ENCODE data around the gene CSTPP1.
A peak's percentile ranks its signal among the peaks of the same experiment; 100 is the strongest.

CSTPP1 gene

DNA sequence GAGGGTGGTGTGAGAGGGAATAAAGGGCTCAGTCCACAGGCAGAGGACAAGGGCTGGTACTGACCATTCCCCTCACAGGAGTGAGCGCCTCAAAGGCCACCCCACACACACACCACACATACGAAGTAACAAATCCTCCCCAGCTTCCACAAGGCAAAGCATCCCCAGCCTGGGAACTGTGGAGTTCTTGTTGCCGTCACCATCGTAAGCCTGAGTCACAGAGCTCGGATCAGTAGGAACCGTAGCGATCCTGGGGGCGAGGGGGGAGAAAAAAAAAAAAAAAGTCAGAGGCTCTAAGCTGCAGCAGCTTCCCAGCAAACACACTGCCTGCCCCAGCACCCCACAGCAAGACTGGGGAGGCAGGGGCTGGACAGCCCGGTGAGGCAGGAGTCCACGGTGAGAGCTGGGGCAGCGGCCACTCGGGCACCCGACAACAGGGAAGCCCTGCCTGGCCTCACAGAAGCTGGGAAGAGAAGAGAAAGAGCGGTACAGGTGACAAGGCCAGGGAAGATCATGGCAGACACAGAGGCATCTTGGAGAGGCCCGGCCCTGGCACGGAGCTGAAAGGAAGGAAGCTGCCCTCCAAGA lies 228.8 kb downstream of the CSTPP1 start:
- DNase-seq, result no peak

GRCh38 chr11:47166368-47166767 lies 229.8 kb downstream of the CSTPP1 start:
- no peak for DNase-seq

DNA sequence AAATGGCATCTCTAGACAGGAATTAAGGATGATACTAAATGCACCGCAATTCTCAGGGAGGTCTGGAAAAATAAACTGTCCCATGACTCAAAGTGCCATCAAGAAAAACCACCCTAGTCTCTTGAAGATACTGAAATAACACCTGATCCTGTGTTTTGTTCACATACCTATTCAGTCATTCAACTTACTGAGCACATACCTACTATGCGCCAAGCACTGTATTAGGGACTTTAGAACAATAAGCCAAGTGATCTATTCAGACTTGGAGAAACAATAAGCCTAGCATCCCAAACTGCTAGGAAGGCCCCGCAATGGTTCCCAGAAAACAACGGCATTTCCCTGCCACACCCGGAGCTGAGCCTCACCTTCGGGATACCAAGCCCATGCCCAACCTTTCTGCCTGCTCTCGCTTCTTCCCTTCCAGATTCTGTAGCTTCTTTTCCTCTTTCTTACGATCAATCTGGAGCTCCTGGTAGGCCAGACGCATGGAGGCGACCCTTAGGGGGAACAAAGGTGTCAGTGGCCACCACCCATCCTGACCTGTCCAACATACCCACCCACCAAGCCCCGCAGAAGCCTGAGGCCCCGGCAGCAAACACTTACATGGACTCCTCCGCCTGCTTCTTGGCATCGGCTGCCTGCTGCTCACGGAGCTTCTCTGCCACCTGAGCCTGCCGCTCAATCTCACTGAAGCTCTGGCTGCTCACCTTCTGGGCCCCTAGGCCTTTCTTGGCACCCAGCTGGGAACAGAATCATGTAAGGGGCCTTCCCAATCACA lies 234.7 kb downstream of the CSTPP1 start:
- no peak for DNase-seq

DNA sequence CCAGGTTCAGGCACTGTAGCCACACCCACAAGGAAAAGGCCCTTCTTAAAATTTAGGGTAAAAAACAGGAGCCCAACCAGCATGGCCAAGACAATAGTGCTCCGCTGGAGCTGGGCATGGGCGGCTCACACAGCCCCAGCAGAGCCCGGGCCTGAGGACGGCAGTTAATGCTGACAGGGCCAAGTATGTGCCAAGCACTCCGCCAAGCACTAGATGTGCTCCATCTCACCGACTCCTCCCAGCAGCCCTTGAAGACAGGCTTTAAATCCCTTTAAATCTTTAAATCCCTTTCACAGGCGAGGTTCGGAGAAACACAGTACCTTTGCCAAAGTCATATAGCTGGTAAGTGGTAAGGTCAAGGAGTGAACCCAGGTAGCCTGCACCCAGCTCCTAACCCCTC lies 235.3 kb downstream of the CSTPP1 start:
- DNase-seq, result no peak

GRCh38 chr11:47172740-47173336 lies 236.3 kb downstream of the CSTPP1 start:
- DNase-seq, result no peak

DNA sequence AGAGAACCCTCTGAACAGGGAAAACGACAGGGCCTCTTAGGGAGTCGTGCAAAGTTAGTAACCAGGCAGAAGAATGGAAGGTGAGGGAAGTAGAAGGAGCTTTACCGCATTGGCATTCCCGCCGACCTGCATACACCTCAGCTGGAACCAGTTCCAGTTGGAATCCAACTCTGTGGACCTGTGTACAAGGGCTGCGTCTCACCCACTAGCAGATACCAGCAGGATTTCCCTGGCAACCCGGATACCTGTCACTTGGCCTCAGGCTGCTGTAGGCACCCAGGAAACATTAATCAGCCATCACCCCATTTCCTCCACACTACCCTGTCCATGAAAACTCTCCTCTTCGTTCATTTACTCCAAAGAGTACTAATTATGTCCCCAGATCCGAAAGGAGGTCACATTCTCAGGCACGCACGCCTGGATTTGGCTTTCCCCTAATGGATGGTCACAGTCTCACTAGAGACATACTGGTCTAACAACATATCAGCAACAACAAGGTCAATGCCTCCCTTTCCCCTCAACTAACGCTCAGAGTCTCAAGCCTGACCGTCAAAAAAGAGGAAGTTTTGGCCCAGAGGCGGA lies 239.3 kb downstream of the CSTPP1 start:
- DNase-seq, result no peak

DNA sequence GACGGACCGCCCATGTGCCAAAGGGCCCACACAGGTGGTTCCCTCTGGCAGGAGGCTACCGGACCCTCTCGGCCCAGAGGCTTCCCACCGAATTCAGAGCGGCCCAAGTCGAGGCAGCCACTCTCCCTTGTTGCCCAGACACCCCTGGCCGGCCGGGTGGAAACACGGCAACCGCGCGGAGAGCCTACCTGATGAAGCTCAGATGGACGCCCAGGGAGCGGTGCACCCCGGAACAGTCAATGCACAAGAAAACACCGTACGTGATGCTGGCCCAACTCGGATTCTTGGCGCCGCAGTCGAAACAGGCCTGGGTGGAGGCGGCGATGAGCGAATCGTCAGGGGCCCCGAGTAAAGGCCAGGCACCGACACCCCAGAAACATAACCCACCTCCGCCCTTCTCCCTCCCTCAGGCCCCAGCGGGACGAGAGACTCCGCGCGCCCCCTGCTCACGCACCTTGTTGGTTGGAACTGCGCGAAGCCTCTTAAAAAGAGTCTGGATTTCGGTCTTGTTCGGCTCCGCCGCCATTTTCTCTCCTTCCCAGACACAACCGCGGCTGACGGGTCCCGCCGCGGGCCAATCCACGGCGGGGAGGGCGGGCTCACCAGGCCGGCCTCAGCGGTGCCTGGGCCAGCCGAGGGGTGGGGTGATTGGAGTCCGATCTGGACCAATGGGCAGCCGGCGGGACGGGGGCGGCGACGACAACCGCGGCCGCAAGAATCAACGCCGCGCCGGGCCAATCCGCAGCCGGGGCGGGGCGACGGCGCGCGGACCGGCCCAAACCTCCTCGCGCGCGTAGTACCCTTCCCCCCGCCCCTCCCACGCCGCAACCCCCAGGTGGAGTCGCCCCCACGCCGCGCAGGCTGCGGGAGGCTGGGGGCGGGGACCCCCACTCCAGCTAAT lies 240.0 kb downstream of the CSTPP1 start, which contains the start of gene ARFGAP2:
ARFGAP2 (minus strand) TSS at position 552 of the 901 bp plus-strand sequence; CDS start at position 526, 26 bp downstream.
- peak; percentile 85 to 96 (median 90) for DNase-seq

DNA sequence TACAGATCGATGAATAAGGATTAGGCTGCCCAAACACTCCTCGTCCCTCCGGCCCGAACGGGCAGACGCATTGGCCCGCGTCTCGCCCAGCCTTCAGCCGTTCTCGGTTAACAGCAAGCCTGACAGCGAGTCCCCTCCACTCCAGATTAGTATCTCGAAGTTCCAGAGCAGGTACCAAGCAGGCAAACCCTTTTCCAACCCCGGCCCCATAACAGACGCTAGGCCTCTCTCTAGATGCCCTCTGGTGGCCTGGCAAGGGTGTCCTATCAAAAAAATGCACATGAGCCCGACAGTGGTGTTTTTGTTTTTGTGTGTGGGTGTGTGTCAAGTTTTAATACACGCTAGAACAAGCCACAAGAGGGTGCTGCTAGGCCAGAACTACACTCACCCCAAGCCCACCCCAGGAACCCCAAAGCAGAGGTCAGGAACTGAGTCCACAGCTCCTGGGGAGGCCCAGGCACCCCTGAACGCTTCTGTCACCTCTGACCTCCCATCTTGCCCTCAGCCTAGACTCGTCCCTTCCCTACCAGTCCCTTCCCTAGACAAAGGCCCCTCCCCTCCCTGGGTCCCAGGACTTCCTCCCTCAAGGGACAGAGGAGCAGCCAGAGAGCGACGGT lies 240.8 kb downstream of the CSTPP1 start:
- peak in 3 of 4 experiments; percentile 46 to 69 (median 60) for DNase-seq

DNA sequence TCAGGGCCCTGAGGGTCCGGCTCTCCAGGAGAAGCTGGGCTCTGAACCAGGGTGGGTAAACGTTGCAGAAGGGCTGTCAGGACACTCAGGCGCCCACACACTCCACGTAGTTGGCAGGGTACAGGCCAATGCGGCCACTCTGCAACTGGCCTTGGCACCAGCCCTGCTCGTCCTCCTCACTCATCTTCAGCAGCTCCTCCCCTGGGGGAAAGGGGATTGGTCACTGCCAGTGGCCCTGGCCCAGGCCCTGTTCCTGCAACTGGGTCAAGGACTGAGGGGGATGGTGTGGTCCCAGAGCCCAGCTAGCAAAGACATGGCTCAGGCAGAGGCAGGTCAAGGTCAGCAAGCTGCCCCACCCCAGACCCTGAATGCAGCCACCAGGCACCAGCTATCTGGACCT lies 241.3 kb downstream of the CSTPP1 start:
- no peak for DNase-seq

GRCh38 chr11:47178316-47178715 lies 241.8 kb downstream of the CSTPP1 start:
- no peak for DNase-seq

DNA sequence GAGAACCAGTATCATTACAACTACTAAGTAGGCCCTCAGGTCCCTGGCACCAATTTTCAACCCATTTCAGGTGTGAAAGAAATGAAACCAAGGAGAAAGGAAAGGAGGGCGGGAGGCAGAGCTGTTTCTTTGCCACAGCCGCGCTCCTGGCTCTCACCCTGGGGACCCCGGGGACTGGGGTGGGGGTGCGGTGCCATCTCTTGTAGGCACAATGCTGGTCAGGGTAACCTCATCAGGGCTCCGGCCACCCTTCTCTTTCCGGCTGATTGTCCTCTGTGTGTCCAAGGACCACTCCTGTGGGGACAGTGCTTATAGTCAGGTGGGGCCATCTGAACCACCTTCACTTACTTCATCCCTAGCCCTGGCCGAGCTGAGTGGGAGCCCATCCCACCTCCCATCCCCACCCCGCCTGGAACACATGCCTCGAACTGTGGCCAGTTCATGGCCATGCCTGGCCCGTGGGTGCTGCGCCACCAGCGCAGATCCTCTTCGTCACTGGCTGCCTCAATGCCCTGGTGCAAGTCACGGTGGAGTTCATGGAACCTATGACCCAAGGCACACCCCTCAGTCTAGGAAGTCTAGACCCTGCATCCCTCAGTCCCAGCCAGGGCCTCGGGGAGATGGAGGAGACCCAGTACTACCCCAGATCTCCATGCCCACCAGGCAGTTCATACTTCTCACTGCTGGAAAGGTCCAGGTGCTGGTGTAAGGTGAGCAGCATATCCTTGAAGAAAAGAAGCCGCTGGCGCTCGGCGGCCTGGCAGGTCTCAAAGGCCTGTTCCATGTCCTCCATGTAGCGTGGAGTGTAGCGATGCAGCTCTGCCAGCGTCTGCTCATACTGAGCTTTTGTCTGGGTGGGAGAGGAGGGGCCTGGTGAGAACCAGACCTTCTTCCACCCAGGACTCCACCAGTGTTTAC lies 242.4 kb downstream of the CSTPP1 start:
- DNase-seq, result no peak

GRCh38 chr11:47179655-47179991 lies 243.1 kb downstream of the CSTPP1 start:
- DNase-seq, result peak in 1 of 4 experiments; percentile 23

GRCh38 chr11:47180006-47180787 lies 243.6 kb downstream of the CSTPP1 start:
- DNase-seq, result no peak

DNA sequence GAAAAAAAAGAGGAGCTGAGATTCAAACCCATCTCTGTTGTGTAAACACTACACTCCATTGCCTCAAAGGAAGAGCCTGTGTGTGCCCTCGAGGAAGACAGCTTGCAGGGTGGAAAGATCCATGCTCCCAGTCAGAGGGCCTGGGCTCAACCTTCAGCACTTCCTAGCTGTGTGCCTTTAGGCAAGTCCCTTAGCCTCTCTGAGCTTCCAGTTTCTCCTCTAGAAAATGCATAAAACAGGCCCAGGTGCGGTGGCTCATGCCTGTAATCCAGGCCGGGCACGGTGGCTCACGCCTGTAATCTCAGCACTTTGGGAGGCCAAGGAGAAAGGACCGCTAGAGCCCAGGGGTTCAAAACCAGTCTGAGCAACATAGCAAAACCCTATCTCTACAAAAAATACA lies 244.7 kb downstream of the CSTPP1 start:
- no peak for DNase-seq

DNA sequence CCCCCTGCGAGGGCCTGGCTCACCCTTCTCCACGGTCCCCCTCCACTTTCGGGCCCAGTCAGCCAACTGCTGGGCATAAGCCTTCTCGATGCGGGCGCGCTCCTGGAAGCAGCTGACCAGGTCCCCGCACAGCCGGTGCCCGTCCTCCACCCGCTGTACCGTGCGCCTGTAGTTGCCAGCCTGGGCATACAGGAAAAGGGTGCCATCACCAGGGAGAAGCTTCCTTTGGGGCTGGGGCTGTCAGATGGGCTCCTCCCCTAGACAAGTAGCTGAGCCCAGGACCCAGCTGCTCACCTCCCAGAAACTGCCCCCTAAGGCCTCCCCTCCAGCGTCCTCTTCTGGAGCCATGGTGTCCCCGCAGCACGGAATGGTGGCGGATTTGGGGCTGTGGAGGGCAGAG lies 245.8 kb downstream of the CSTPP1 start:
- DNase-seq, result no peak

DNA sequence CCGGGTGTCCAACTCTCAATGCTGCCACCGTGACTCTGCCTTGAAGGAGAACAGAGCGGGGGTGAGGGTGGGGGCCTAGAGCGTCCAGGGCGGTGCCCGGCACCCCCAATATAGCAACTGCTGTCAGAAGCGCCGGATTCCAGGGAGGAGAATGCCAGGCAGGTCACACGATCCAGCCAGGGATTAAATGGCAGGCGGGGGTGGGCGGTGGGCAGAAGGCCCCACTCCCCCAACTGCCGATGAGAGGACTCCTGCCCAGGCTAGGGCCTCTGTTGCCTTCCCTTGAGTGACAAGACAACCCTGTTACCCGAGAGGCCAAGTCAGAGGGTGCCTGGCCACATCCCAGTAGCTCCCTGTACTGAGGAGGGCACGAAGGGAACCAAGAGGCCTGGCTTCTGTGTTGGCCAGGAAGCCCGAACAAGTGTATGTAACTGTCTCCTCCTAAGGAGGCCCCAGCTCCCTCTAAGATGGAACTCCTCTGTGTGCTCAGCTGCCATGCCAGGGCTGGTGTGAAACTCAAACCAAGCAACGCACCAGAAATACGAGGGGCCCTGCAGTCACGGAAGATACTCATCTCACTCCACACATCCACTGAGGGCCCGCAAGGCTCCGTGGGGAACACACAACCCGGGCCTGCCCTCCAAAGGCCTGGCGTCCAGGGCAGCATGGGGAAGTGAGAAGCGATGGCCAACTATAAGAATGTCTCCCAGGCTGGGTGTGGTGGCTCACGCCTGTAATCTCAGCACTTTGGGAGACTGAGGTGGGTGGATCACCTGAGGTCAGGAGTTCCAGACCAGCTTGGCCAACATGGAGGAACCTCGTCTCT lies 246.7 kb downstream of the CSTPP1 start:
- DNase-seq, result no peak

DNA sequence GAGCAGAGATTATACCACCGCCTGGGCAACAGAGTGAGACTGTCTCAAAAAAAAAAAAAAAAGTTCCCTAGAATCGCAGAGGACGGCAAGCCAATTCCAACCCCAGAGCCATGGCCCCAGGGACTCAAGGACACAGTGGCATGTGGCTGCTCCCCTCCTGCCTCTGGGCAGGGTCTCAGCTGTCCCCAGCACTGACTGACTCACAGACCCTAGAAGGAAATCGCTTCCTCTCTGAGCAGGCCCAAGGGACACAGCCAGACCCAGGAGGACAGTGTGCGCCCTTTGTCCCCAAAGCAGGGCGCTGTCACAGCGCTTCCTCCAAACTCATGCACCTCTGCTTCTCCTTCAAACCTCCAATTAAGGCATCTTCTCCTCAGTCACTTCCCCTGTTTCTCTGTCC lies 247.4 kb downstream of the CSTPP1 start:
- no peak for DNase-seq

GRCh38 chr11:47184711-47185304 lies 248.2 kb downstream of the CSTPP1 start:
- no peak for DNase-seq

All from activated naive CD4-positive, alpha-beta T cell (primary cell).